ENCODE data around the gene CEMP1.

CEMP1 gene

GRCh38 chr16:2501946-2502895 is 29.0 kb downstream of the CEMP1 start:
- no peak for DNase-seq (ENCODE audit: low read depth, low spot score)

DNA sequence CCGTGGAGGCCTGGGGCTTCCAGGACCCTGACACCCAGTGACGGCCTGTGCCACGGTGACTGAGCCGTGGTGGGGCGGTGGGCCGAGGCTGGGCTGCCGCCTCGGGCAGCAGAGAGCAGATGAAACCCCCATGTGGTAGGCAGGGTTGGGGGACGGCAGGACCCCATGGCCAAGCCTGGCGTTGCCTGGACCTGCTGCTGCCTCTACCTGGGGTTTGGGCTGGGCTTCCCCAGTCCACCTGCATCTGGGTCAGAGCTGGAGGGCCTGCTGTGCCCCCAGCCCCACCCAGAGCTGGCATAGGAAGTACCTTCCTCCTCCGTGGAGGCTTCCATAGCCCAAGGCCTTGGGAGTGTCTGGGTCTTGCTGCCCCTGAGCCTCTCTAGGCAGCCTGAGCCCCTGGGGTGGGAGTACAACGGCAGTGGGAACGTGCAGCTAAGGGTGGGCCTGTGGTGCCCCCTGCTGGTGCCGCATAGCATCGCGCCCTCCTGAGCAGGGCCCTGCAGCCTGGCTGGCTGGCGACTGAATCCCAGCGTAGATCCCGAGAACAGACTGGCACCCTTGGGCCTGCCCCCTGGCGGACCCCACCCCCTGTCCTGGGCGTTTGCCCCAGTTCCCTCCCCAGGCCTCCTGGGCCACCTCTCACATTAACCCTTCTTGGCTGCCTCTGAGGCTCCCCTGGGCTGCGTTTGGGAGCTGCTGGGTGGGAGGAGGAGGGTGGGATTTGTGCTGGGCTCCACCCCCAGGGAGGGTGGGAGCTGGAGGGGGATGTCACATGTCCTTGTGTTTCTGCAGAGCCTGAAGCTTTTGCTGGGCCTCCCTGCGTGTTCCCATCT is 30.1 kb downstream of the CEMP1 start:
- peak; percentile 60 for DNase-seq (ENCODE audit: low read depth, low spot score)

GRCh38 chr16:2500430-2500917 is 30.7 kb downstream of the CEMP1 start:
- no peak for DNase-seq (ENCODE audit: low read depth, low spot score)

- DNase-seq (ENCODE audit: low read depth, low spot score) = no peak
Observed at GRCh38 chr16:2499890-2500429, 31.2 kb downstream of the CEMP1 start.

DNA sequence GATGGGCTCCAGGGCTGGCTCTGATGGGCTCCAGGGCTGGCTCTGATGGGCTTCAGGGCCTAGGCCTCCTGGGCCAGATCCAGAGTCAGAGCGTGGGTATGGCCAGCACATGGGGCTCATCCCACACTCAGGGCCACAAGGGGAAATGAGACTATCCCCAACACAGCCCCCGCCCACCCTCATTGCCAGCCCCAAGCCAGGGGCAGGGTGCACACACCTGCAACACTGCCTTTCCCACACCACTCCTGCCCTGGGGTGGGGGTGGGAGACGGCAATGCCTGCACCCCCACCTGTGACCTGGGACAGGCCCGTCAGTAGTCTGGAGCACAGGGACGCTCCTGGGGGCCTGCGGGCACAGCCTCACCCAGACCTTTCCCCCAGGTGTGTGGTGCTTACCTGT is 31.8 kb downstream of the CEMP1 start:
- no peak for DNase-seq (ENCODE audit: low read depth, low spot score)

- no peak for DNase-seq (ENCODE audit: low read depth, low spot score)
Observed at GRCh38 chr16:2498531-2499253, 32.5 kb downstream of the CEMP1 start.

- DNase-seq (ENCODE audit: low read depth, low spot score) = no peak
Observed at GRCh38 chr16:2497695-2498484, 33.3 kb downstream of the CEMP1 start.

DNA sequence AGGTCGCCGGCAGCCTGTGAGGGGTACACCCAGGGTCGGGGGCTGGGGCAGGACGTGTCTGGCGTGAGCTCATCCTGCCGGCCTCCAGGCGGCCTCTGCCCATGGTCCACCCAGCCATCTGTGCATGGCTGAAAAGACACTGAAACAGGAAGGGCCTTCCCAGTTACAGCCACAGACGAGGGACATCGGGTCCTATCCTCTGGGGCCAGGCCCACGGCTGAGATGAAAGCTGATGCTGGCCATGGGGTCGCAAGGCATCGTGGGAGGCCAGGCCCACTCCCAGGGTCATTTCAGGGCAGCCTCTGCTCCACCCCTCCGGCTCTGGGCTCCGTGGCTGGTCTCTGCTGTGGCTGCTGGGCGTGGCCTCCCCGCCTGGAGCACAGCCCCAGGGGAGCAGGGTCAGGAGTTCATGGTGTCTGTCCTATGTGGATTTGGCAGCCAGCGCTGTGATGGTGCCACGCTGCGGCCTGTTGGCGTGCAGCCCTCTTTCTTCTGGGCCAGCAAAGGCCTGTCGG is 34.0 kb downstream of the CEMP1 start:
- DNase-seq (ENCODE audit: low read depth, low spot score) = no peak

- no peak for DNase-seq (ENCODE audit: low read depth, low spot score)
Observed at GRCh38 chr16:2496223-2497115, 34.7 kb downstream of the CEMP1 start.

DNA sequence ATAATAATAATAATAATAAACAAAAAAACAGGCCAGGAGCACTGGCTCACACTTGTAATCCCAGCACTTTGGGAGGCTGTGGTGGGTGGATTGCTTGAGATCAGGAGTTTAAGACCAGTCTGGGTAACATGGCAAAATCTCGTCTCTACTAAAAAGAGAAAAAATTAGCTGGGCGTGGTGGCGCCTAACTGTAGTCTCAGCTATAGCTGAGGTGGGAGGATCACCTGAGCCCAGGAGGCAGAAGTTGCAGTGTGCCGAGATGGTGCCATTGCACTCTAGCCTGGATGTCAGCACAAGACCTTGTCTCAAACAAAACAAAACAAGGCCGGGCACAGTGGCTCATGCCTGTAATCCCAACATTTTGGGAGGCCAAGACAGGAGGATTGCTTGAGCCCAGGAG is 36.2 kb downstream of the CEMP1 start:
- DNase-seq (ENCODE audit: low read depth, low spot score) = no peak

GRCh38 chr16:2494616-2495015 is 36.6 kb downstream of the CEMP1 start:
- DNase-seq (ENCODE audit: low read depth, low spot score) = no peak

- no peak for DNase-seq (ENCODE audit: low read depth, low spot score)
Observed at GRCh38 chr16:2493605-2494004, 37.6 kb downstream of the CEMP1 start.

- no peak for DNase-seq (ENCODE audit: low read depth, low spot score)
Observed at GRCh38 chr16:2492292-2492691, 38.9 kb downstream of the CEMP1 start.

- no peak for DNase-seq (ENCODE audit: low read depth, low spot score)
Observed at GRCh38 chr16:2490190-2491105, 40.8 kb downstream of the CEMP1 start.

- DNase-seq (ENCODE audit: low read depth, low spot score) = no peak
Observed at GRCh38 chr16:2489581-2489980, 41.6 kb downstream of the CEMP1 start.

GRCh38 chr16:2487903-2488531 is 43.2 kb downstream of the CEMP1 start:
- no peak for DNase-seq (ENCODE audit: low read depth, low spot score)

- DNase-seq (ENCODE audit: low read depth, low spot score) = no peak
Observed at GRCh38 chr16:2487517-2487842, 43.7 kb downstream of the CEMP1 start.
